Activated CD4-positive, CD25-positive, alpha-beta regulatory T cell (primary cell): ENCODE measurements around the gene EDN1.

Experiments
- DNase-seq, 4 experiments: peaks; one replicate each; lab custom pipeline; 2025; lab: John Stamatoyannopoulos, UW

The EDN1 gene

GRCh38 chr6:12289933-12290820 lies at the start of gene EDN1:
TSS of gene EDN1 (plus strand) at chr6:12290361. CDS start at chr6:12290630, 269 bp downstream.
- peak in 1 of 4 experiments; percentile 9 for DNase-seq

DNA sequence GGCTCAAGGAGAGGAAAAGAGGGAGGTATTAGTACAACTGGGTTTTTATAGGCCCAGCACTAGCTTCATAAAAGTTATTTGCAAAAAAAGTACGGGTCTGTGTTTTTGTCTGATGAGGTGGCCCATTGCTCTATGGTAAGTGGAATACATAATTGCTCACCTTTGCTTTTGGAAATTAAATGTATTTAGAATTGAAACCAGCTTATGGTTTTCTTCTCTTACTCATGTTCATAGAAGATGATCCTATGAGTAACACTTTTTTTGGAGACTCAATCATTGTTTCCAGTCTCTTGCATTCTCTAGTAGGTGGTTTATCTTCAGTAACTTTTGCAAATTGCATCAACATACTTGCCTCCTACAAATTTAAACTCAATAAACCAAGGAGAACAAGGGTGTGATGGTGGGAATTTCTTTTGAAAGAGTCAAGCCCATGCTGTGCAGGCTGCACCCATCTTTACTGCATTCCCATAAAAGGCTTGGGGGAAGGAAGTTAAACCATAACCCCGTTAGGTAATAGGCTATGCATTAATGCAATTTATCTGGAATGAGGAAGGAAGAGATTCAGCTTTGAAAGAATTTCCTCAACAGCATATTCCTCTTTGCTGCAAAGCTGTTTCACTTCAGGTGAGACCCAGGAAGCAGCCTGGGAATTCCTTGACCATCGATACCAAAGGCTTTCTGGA lies 48.5 kb upstream of the EDN1 start:
- DNase-seq: no peak

GRCh38 chr6:12243169-12243568 lies 47.0 kb upstream of the EDN1 start:
- DNase-seq: no peak

GRCh38 chr6:12245360-12245759 lies 44.8 kb upstream of the EDN1 start:
- no peak for DNase-seq

- no peak for DNase-seq
Observed at GRCh38 chr6:12245763-12246718, 44.1 kb upstream of the EDN1 start.

DNA sequence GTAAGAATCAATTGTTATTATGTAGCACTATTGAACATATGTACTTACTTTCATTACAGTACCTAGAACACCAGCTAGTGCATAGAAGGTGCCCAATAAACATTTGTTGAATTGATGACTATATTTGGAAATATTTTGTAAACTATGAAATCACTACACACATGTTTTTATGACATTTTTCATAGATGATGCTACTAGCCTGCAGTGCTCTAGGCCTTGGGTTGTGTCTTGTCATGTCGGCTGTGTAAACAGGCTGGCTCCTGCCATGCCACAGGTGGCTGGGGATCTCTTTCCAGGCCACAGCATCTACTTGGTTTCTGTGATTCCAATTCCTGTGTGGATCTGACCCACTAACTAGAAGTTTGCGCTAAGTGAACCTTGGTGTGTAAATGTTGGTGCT lies 43.3 kb upstream of the EDN1 start:
- DNase-seq: no peak

GRCh38 chr6:12249541-12250382 lies 40.4 kb upstream of the EDN1 start:
- no peak for DNase-seq

DNA sequence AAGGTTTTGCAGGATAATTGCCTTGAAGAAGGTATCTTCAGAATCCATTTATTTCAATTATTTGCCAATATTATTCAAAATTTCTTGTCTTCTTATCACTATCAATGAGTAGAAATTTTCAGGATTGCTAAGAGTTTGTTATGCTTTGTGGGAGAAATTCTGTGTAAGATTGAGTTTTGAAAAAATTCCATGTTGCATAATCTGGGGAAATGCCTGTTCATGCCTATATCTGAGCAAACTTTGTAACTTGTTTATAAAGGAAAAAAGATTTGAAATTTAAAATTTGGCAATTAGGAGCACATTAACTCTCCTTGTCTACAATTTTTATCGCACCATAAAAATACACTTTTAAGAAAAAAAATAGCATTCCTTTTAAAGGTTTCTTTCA lies 39.8 kb upstream of the EDN1 start:
- no peak for DNase-seq

DNA sequence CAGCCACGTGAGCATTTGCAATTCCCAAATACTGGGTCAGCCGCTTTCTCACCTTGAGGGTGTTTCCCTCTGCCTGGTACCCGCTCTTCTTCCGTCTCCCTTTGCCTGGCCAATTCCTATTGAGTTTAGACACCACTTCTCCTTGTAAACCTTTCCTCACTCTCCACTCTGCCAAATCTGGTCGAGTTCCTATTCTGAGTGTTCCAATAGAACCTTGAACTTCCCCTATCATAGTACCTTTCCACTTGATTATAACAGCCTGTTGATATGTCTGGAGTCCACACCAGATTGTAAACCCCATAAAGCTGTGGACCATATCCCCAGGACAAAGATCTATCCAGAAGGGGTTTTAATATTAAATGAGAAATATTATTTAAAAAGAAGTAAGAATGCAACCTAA lies 36.0 kb upstream of the EDN1 start:
- no peak for DNase-seq

DNA sequence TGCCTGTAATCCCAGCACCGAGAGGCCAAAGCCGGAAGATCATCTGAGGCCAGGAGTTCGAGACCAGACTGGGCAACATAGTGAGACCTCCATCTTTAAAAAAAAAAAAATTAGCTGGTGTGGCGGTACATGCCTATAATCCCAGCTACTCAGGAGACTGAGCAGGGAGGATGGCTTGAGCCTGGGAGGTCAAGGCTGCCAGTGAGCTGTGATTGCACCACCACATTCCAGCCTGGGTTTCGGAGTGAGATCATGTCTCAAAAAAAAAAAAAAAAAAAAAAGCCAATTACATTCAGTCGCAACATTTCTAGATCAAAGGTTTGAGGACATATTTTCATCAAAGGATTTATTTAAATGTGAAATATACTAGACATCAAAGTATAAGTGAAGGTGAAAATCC lies 32.0 kb upstream of the EDN1 start:
- no peak for DNase-seq

GRCh38 chr6:12258591-12259075 lies 31.5 kb upstream of the EDN1 start:
- no peak for DNase-seq

GRCh38 chr6:12260458-12261093 lies 29.6 kb upstream of the EDN1 start:
- DNase-seq: no peak

- DNase-seq: no peak
Observed at GRCh38 chr6:12261502-12261901, 28.7 kb upstream of the EDN1 start.

- no peak for DNase-seq
Observed at GRCh38 chr6:12262236-12263061, 27.7 kb upstream of the EDN1 start.

DNA sequence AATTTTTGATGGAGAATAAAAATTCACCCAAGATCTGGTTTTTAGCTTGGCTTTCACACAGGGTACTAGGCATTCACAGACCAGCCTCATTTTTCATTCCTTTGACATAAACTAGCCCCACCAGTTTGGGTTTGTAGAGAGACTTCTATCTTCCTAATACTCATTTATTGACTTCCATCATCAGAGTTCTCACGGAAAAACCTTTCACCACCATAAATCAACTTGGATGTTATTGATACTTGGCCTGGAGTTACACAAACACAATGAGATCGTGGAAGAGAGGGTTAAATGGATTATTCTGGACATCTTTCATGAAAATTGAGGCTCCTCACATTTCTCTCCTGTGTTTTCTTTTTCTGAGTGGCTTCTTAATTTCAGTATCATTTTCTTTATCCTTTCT lies 26.8 kb upstream of the EDN1 start:
- DNase-seq: no peak

GRCh38 chr6:12264671-12265070 lies 25.5 kb upstream of the EDN1 start:
- DNase-seq: no peak

GRCh38 chr6:12265296-12265695 lies 24.9 kb upstream of the EDN1 start:
- DNase-seq: no peak

DNA sequence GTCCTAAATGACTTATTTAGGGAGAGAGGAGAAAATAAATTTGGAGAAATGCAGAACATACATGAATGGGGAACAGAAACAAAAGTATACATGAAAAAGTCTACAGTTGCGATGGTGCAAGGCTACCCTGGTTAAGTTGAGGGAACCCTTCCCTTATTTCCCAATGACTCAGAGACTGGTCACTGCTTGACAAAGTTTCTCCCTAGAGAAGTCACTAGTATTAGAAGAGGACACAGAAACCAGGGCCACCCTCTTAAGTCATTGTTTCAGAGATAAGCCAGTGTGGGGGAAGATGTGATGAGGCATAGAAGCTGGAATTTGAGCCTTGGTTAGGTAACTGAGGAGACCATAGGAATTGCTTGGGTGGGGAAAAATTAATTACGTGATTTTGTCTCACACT lies 24.4 kb upstream of the EDN1 start:
- no peak for DNase-seq

DNA sequence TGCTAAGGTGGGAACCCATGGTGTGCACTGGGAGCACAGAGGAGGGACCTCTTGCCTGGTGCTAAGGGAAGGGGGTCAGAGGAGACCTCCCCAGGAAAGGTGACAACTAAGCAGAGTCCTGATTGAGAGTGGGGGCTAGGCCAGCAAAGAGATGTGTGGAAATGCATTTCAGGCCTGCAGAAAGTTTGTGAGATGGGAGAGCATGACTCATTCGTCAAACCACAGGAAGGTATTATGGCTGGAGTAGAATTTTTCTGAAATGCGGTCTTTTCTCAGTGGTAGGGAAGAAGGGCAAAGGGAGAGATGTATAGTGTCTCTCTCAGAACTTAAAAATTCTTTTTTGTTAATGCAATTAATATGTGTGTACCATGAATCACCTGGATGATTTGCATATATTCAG lies 23.6 kb upstream of the EDN1 start:
- no peak for DNase-seq

DNA sequence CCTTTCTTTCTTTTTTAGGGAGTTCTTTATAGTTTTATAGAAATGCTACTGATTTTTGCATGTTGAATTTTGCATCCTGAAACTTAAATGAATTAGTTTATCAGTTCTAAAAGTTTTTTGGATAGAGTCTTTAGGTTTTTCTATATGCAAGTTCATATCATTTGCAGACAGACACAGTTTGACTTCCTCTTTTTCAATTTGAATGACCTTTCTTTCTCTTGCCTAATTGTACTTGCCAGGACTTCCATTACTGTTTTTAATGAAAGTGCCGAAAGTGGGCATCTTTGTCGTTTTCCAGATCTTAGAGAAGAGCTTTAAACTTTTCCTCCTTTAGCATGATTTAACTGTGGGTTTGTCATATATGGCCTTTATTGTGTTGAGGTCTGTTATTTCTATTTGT lies 21.1 kb upstream of the EDN1 start:
- DNase-seq: no peak
